Measurements from ENCODE around the gene DACH1. TPM values are rescaled to one million over a fixed set of nuclear protein-coding genes. Genes with fewer than 3 reads are reported as not detected.

DACH1 gene
- total RNA-seq, 1 donor from 2014 or later, result 8.1 TPM

DNA sequence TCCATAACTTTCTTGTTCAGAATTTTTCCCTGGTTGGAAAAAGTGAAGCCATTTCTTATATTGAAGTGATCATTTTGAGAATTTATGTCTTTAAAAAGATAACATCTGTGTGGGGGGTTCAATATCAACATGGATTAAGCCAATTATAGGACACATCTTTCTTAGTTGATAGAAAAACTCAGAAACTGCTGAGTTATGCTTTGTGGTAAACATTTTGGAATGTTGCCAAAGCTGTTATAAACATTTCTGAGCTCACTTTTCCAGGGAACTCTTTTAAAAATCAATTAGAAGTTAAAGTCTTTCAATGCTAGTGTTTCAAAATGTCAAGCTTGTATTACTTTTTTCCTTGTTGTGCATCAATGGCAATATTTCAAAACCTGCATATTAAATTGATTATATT is 248.8 kb downstream of the DACH1 start:
- no peaks in the 10 kb centered on the region for H3K27me3 ChIP-seq (ENCODE audit: low read depth)
- TF ChIP-seq, protein P1, sequence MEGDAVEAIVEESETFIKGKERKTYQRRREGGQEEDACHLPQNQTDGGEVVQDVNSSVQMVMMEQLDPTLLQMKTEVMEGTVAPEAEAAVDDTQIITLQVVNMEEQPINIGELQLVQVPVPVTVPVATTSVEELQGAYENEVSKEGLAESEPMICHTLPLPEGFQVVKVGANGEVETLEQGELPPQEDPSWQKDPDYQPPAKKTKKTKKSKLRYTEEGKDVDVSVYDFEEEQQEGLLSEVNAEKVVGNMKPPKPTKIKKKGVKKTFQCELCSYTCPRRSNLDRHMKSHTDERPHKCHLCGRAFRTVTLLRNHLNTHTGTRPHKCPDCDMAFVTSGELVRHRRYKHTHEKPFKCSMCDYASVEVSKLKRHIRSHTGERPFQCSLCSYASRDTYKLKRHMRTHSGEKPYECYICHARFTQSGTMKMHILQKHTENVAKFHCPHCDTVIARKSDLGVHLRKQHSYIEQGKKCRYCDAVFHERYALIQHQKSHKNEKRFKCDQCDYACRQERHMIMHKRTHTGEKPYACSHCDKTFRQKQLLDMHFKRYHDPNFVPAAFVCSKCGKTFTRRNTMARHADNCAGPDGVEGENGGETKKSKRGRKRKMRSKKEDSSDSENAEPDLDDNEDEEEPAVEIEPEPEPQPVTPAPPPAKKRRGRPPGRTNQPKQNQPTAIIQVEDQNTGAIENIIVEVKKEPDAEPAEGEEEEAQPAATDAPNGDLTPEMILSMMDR (IDR thresholded peaks at IDR 0.05), result no peak

DNA sequence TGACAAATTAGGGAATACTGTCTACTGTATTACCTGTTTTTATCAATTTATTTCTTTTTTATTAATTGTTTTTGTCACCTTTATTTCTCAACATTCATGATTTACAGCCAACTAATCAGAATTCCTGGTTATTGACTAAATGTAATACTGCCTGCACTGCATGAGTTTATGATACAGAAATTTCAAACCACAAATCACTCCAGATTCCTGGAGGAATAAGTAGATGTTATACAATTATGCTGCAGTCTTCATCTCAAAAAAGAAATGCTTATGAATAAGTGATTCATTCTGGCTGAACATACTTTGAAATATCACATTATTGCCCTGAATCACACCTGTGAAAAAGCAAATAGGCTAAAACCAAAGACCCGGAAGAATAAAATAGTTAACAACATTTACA is 249.7 kb downstream of the DACH1 start:
- ATAC-seq (no peak), DNase-seq (no peak)
- no peaks in the 10 kb centered on the region for H3K27me3 ChIP-seq (ENCODE audit: low read depth)
- TF ChIP-seq, protein P1 (IDR thresholded peaks at IDR 0.05), result no peak
- H3K36me3 ChIP-seq, result no peaks in the 10 kb centered on the region
- intact Hi-C loops (cut with DNase I), result no loop called here
- no peak overlapping the region for H3K4me3 ChIP-seq
- H3K27ac ChIP-seq, result no peak overlapping the region
- no peaks in the 10 kb centered on the region for H3K9me3 ChIP-seq
- H3K4me1 ChIP-seq, result peaks cover 15% of the 10 kb centered on the region

More for the DNA sequence above, 248.8 kb downstream of the DACH1 start:
- no peak overlapping the region for H3K27ac ChIP-seq
- H3K36me3 ChIP-seq, result no peaks in the 10 kb centered on the region
- intact Hi-C loops (cut with DNase I), result no loop called here
- no peaks in the 10 kb centered on the region for H3K9me3 ChIP-seq
- peaks cover 15% of the 10 kb centered on the region for H3K4me1 ChIP-seq
- no peak for ATAC-seq
- no peak for DNase-seq
- no peak overlapping the region for H3K4me3 ChIP-seq

DNA sequence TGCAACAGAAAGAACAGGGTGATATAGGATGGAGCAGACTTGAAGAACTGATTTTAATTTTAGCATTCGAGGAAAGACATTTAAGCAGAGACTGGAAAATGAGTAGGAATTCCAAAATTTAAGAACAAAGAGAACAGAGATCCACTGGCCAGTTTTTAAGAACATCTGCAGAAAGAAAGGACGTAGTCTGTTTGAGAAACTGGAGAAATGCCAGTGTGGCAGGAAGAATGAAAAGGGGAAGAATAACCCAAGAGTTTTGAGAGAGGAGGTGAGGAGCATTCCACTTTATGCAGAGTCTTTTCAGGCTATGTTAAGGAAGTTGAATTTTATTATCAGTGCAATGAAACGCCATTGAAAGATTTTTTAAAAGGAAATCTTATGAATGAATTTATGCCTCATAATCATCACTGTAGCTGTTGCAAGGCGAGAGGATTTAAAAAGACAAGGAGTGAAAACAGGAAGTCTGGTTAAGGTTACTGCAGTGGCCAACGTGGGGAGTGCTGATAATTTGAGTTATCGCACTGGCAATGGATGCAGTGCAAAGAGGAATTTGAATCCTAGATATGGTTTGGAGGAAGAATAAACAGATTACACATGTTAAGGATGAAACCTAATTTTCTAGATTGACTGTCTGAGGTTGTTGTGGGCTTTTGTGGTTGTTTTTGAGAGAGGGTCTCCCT is 253.8 kb downstream of the DACH1 start:
- no peak for DNase-seq
- no peak for ATAC-seq

DNA sequence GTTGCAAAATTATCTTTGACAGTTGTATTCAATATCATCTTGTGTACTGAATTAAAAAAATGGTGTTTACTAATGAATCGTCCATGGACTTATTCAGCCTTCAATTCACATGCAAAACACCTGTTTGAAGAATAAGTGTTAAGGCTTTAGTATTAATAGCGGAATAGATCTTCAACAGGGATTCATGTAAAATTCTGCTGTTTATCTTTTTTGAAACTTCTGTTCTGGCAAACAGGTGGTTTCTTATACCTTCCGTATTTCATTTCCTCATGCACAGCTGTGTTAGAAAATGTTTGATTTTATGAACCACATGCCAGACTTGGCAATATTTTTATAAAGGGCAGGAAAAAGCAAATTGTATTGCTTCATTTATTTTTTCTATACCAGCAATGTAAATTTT is 255.7 kb downstream of the DACH1 start:
- Histone ChIP-seq H3K27me3 (ENCODE audit: low read depth) (no peaks in the 10 kb centered on the region), H3K9me3 (no peaks in the 10 kb centered on the region), H3K27ac (no peak overlapping the region), H3K4me1 (no peaks in the 10 kb centered on the region), H3K36me3 (no peaks in the 10 kb centered on the region), H3K4me3 (no peak overlapping the region)
- TF ChIP-seq, protein P1 (IDR thresholded peaks at IDR 0.05), result no peak
- DNase-seq (no peak), ATAC-seq (no peak)
- intact Hi-C loops (cut with DNase I), result no loop called here

More for the DNA sequence above, 253.8 kb downstream of the DACH1 start:
- peaks cover 1% of the 10 kb centered on the region for H3K4me1 ChIP-seq
- TF ChIP-seq, protein P1 (IDR thresholded peaks at IDR 0.05), result no peak
- no peaks in the 10 kb centered on the region for H3K36me3 ChIP-seq
- H3K9me3 ChIP-seq, result no peaks in the 10 kb centered on the region
- intact Hi-C loops (cut with DNase I), result no loop called here
- no peak overlapping the region for H3K27ac ChIP-seq
- H3K27me3 ChIP-seq (ENCODE audit: low read depth), result no peaks in the 10 kb centered on the region
- H3K4me3 ChIP-seq, result no peak overlapping the region

DNA sequence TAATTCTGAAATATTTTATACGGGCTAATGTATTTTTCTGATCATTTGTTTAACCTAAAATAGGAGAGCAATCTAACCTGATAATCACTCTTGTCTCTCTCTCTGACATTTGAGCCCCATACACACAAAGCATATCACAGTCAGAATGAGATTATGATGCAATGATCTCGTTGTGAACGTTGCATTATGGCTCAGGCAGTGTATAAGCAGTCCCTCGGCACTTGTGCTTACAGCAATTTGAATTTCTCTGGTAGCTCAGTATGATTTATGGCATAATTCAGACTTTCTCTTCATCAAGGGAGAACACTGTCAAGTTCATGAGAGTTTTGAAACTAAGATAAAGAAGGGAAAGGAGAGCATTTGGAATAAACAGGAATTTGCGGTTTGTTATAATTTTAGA is 256.1 kb downstream of the DACH1 start:
- Histone ChIP-seq H3K4me3 (no peak overlapping the region), H3K27ac (no peak overlapping the region), H3K36me3 (no peaks in the 10 kb centered on the region), H3K4me1 (no peaks in the 10 kb centered on the region), H3K9me3 (no peaks in the 10 kb centered on the region), H3K27me3 (ENCODE audit: low read depth) (no peaks in the 10 kb centered on the region)
- DNase-seq (no peak), ATAC-seq (no peak)
- TF ChIP-seq, protein P1 (IDR thresholded peaks at IDR 0.05), result no peak
- intact Hi-C loops (cut with DNase I), result no loop called here
